GM12873 (cell line): Measurements from ENCODE around the gene EBLN2.

ENCODE experiments used
- TF ChIP-seq, protein P1 (sequence below): IDR thresholded peaks from 2 replicates; pipeline ENCODE4 v1.5.1; 2012; ENCODE audit warnings: low read depth, mild to moderate bottlenecking, moderate library complexity, low read length, control low read depth; ENCODE audit not compliant: insufficient read depth; ENCODE audit errors: missing control alignments

Gene EBLN2

DNA sequence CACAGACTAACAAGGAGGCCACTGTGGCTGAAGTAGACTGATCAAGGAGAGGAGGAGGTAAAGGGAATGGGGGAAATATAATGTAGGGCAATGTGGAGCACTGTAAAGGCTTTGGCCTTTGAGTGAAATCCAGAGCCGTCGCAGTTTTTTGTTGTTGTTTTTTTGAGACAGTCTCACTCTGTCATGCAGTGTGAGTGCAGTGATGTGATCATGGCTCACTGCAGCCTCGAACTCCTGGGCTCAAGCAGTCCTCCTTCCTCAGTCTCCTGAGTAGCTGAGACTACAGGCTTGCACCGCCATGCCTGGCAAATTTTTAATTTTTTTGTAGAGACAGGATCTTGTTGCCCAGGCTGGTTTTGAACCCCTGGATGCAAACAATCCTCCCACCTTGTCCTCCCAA is 32.7 kb upstream of the EBLN2 start:
- TF ChIP-seq, protein P1, sequence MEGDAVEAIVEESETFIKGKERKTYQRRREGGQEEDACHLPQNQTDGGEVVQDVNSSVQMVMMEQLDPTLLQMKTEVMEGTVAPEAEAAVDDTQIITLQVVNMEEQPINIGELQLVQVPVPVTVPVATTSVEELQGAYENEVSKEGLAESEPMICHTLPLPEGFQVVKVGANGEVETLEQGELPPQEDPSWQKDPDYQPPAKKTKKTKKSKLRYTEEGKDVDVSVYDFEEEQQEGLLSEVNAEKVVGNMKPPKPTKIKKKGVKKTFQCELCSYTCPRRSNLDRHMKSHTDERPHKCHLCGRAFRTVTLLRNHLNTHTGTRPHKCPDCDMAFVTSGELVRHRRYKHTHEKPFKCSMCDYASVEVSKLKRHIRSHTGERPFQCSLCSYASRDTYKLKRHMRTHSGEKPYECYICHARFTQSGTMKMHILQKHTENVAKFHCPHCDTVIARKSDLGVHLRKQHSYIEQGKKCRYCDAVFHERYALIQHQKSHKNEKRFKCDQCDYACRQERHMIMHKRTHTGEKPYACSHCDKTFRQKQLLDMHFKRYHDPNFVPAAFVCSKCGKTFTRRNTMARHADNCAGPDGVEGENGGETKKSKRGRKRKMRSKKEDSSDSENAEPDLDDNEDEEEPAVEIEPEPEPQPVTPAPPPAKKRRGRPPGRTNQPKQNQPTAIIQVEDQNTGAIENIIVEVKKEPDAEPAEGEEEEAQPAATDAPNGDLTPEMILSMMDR: no peak

DNA sequence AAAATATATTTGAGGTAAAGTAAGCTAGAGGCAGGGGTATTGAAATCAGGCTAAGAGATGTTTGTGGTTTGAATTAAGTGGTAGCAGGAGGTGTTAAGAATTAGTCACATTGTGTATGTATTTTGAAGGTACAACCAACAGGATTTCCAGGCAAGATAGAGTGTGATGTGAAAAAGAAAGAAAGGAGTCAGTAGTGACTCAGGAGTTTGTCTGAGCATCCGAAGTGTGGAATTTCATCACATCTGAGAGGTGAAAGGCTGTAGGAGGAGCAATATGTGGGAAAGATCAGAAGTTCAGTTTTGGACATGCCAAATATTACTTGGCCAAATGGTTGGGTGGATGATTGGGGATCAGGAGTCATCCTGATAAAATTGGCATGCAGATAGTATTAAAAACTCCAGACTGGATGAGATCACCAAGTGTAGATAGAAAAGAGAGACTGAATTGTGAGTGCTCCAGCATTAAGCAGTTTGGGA is 32.1 kb upstream of the EBLN2 start:
- TF ChIP-seq, protein P1: no peak

DNA sequence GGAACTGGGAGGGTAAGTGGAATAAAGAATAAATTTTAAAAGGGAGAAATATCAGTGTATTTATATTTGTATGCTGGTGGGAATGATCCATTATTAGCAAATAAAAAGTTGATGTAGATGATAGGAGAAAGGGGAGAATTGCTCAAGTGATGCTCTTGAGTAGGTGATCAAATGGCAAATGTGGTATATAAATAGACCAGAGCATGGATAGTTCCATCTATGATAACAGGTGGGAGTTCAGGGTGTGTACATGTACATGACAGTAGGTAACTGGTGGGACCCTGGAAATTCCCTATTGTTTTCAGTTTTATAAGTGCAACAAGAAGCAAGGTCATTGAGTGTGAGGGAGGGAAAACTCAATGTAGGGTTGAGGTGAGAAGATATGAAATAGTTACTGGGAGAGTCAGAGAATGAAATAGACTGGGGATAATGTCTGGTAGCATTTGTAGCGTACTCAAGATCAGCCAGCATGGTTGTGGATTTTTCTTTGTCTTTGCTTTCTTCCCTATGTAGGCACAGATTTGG is 31.3 kb upstream of the EBLN2 start:
- TF ChIP-seq, protein P1: no peak

DNA sequence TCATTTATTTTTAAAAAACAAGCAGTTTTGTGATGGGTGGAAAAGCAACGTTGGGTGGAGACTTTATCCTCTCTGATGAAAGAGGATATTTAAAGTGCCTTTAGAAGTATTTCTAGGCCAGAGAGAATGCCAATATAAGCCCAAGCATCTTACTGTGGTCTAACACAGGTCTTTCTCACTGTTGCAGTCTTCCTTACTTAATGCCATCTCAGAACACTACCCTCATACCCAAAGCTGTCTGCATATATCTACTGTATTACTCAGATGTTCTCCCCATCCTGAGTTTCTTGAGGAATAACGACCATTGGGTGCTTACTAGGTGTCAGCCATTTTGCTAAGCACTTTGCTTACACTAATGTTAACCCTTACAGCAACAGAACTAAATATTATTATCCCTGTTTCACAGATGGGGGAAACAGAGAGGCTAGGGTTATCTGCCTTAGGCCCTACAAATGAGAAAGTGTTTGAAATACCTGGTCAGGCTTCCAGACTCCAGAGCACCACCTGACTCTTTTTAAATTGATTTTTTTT is 29.8 kb upstream of the EBLN2 start:
- TF ChIP-seq, protein P1: no peak

DNA sequence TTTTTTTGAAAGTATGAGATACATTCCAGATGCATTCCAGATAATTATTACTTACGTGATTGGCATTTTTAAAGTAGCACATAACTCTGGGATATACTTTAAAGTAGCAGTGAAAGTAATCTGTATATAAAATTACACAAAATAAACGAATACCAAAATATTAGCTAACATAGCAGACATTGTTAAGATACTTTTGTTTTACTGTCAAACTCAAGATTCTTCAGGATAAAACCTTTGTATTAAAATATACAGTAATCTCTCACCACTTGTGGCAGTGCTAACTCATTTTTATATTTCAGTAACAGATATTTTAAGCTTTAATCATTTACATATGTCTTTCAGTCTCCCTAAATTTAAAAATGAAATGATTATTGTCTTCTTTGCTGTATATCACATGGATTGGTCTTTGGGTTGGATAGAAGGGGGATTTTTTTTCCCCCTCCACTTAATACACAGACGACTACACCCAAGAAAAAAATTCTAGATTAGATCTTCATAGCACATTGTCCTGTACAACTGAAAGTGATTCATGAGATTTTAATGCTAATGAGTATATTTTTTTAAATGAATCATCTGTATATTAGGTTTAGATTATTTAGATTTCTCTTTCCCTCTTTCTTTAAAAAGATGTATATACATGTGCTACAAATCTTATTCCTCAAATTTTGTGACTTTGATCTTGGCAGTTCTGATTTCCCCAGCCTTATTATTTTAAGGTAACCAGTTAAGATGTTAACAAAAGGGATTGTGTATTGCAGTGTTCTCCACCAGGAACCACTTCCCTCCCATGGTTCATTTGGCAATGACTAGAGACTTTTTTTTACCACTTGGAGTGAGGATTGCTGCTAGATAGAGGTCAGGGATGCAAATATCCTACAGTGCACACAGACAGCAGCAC is 24.5 kb upstream of the EBLN2 start:
- TF ChIP-seq, protein P1: no peak

DNA sequence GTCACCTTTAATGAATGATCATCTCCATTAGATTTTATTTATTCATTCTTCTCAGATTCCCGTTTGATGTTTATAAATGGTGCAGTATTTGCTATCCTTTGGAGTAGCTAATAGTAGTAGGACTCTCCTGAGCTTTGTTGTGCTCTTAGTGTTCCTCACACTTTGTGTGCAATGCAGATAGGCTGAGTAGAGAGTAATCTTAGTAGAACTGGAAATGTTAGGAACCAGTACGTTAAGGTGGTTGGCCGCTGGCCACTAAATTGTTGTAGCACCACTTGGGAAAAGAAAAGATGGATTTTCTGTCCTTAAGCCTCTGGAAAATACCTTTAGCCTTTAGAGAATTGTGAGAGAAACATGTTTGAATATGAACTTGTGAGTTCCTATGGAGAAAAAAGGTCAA is 19.9 kb upstream of the EBLN2 start:
- TF ChIP-seq, protein P1: no peak

DNA sequence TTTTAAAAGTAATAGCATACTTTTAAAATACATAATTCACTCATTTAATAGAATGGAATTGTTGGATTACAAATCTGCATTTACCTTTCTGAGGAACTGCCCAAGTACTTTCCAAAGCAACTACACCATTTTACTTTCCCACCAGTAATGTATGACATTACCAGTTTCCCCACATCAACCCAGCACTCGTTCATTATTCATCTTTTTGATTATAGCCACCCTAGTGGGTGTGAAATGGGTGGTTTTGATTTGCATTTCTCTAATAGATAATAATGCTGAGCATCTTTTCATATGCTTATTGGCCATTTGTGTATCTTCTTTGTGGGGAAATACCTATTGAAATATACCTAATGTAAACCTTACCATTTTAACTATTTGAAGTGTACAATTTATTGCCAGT is 18.0 kb upstream of the EBLN2 start:
- TF ChIP-seq, protein P1: no peak
